COLO829 (cell line): ENCODE results near the gene EIF2B4.
"Not testable (repeated sequence)": the region's sequence is repeated elsewhere in the genome, so short reads cannot be mapped to it uniquely, and the experiment has no call there.

Source experiments
- DNase-seq: peaks from one replicate; pipeline ENCODE4 v3.0.0; 2012; ENCODE audit warnings: low spot score

Gene EIF2B4

GRCh38 chr2:27377618-27378095 is 7.5 kb upstream of the EIF2B4 start:
- no peak for DNase-seq

- no peak for DNase-seq
Measured at GRCh38 chr2:27376866-27377617, 6.9 kb upstream of the EIF2B4 start.

- DNase-seq, result no peak
Measured at GRCh38 chr2:27376151-27376865, 6.2 kb upstream of the EIF2B4 start.

- DNase-seq, result no peak
Measured at GRCh38 chr2:27375513-27376099, 5.5 kb upstream of the EIF2B4 start.

GRCh38 chr2:27373567-27373966 is 3.4 kb upstream of the EIF2B4 start:
- no peak for DNase-seq

- no peak for DNase-seq
Measured at GRCh38 chr2:27372937-27373336, 2.8 kb upstream of the EIF2B4 start.

GRCh38 chr2:27370816-27371620 is 880 bp upstream of the EIF2B4 start:
- peak; percentile 15 for DNase-seq

GRCh38 chr2:27369471-27370025 is 590 bp downstream of the EIF2B4 start:
- peak; percentile 72 for DNase-seq

- no peak for DNase-seq
Measured at GRCh38 chr2:27363933-27364332, 6.2 kb downstream of the EIF2B4 start.

GRCh38 chr2:27362678-27363420 is 7.3 kb downstream of the EIF2B4 start:
- no peak for DNase-seq

- DNase-seq, result peak; percentile 92
Measured at GRCh38 chr2:27356382-27357181, 13.6 kb downstream of the EIF2B4 start, which contains the start of gene GTF3C2. Gene GTF3C2 (minus strand): TSS chr2:27356764. CDS start chr2:27343554, 13,210 bp downstream.

GRCh38 chr2:27356056-27356381 is 14.1 kb downstream of the EIF2B4 start:
- no peak for DNase-seq

GRCh38 chr2:27354597-27354927 is 15.6 kb downstream of the EIF2B4 start:
- DNase-seq, result no peak

- no peak for DNase-seq
Measured at GRCh38 chr2:27353762-27354596, 16.2 kb downstream of the EIF2B4 start.

- DNase-seq, result not testable (repeated sequence)
Measured at GRCh38 chr2:27353386-27353761, 16.8 kb downstream of the EIF2B4 start.

- no peak for DNase-seq
Measured at GRCh38 chr2:27351802-27352598, 18.1 kb downstream of the EIF2B4 start.

- DNase-seq, result no peak
Measured at GRCh38 chr2:27350106-27350693, 19.9 kb downstream of the EIF2B4 start.

GRCh38 chr2:27347641-27348040 is 22.5 kb downstream of the EIF2B4 start:
- no peak for DNase-seq
